WERI-Rb-1 (cell line): Measurements from ENCODE around the gene UACA.

Experiments used
- DNase-seq: peaks from one replicate; pipeline ENCODE4 v3.0.0-alpha.2; 2020
- H3K27ac ChIP-seq: fragments of 250-450 bp; sonication (Bioruptor Pico); 2 replicates; pipeline ENCODE4 v1.5.1; 2020; ENCODE audit warnings: mild to moderate bottlenecking, moderate library complexity
- H3K27me3 ChIP-seq: fragments of 250-450 bp; sonication (Bioruptor Pico); 2 replicates; pipeline ENCODE4 v1.5.1; 2021; ENCODE audit warnings: mild to moderate bottlenecking, low read depth, moderate library complexity; ENCODE audit not compliant: insufficient read depth, severe bottlenecking
- H3K36me3 ChIP-seq: fragments of 250-450 bp; sonication (Bioruptor Pico); 2 replicates; pipeline ENCODE4 v1.5.1; 2020; ENCODE audit warnings: mild to moderate bottlenecking, moderate library complexity
- H3K4me3 ChIP-seq: 2 replicates; pipeline ENCODE4 v1.5.1; 2011; ENCODE audit warnings: low read depth, mild to moderate bottlenecking, control low read depth, low read length
- H3K9me3 ChIP-seq: fragments of 250-450 bp; sonication (Bioruptor Pico); 2 replicates; pipeline ENCODE4 v1.5.1; 2021; ENCODE audit warnings: mild to moderate bottlenecking, moderate library complexity; ENCODE audit not compliant: severe bottlenecking
- TF ChIP-seq, protein P1 (sequence below): IDR thresholded peaks from 2 replicates; pipeline ENCODE4 v1.5.1; 2011; ENCODE audit warnings: low read depth, mild to moderate bottlenecking, control low read depth, inconsistent platforms, low read length

UACA gene

DNA sequence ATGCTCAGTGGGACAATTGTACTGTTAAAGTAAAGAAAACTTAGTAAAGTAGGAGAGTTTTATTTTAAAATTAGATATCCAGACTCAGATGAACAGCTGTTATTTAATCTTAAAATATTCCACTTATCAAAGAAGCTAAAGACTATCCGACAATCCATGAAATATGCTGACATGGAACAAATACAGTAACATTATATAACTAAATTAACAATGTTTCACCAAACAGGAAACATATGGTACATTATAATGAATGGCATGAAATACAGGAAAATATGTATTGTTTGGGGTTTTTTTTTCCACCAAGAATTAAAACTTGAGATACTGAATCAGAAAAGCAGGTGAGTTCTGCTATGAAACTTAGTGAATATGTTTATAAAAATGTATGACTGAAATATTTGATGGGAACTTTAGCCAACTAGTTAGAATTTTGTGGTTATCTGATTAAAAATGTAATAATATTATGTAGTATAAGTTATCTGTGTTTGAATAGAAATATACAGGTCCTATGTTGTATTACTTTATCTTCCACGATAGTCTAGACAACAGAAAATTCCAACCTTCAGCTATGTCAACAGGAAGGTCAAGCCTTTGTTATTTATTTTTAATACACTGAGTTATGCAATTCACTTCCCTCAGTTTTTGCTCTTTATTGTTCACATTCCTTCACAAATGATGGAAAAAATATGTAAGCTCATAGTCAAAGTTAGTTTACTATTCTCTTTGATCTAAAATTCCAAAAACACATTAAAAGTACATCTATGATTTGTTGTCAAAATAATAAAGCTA lies 72.7 kb downstream of the UACA start:
- H3K9me3 ChIP-seq: no peaks in the 10 kb centered on the region
- TF ChIP-seq, protein P1, sequence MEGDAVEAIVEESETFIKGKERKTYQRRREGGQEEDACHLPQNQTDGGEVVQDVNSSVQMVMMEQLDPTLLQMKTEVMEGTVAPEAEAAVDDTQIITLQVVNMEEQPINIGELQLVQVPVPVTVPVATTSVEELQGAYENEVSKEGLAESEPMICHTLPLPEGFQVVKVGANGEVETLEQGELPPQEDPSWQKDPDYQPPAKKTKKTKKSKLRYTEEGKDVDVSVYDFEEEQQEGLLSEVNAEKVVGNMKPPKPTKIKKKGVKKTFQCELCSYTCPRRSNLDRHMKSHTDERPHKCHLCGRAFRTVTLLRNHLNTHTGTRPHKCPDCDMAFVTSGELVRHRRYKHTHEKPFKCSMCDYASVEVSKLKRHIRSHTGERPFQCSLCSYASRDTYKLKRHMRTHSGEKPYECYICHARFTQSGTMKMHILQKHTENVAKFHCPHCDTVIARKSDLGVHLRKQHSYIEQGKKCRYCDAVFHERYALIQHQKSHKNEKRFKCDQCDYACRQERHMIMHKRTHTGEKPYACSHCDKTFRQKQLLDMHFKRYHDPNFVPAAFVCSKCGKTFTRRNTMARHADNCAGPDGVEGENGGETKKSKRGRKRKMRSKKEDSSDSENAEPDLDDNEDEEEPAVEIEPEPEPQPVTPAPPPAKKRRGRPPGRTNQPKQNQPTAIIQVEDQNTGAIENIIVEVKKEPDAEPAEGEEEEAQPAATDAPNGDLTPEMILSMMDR: no peak
- no peak overlapping the region for H3K27ac ChIP-seq
- DNase-seq: no peak
- H3K36me3 ChIP-seq: no peaks in the 10 kb centered on the region
- H3K4me3 ChIP-seq: no peak overlapping the region
- H3K27me3 ChIP-seq: no peaks in the 10 kb centered on the region

GRCh38 chr15:70690021-70690420 lies 73.3 kb downstream of the UACA start:
- TF ChIP-seq, protein P1: no peak
- Histone ChIP-seq H3K9me3 (no peaks in the 10 kb centered on the region), H3K27ac (no peak overlapping the region), H3K36me3 (no peaks in the 10 kb centered on the region), H3K27me3 (no peaks in the 10 kb centered on the region), H3K4me3 (no peak overlapping the region)
- DNase-seq: no peak

- no peaks in the 10 kb centered on the region for H3K9me3 ChIP-seq
- DNase-seq: no peak
- no peak overlapping the region for H3K4me3 ChIP-seq
- H3K27ac ChIP-seq: no peak overlapping the region
- TF ChIP-seq, protein P1: no peak
- H3K27me3 ChIP-seq: no peaks in the 10 kb centered on the region
- H3K36me3 ChIP-seq: no peaks in the 10 kb centered on the region
Measured at GRCh38 chr15:70687482-70687881, 75.9 kb downstream of the UACA start.

DNA sequence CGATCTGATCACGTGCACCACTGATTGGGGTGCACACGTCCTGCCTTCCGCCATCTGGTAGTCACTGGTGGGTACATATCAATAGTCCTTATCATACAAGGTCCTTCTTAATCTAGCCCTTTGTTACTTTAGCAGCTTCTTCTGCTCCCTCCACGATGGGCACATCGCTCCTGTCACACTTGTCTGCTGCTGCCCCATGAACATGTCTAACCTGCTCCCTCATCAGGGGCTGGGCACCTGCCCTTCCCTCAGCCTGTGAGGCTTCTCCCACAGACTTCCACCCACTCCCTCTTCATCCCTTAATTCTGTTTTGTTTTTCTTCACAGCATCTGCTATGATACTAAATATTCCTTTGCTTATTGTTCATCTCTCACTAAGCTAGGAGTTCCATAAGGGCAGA lies 82.5 kb downstream of the UACA start:
- Histone ChIP-seq H3K4me3 (no peak overlapping the region), H3K27ac (no peak overlapping the region), H3K27me3 (no peaks in the 10 kb centered on the region), H3K9me3 (no peaks in the 10 kb centered on the region), H3K36me3 (no peaks in the 10 kb centered on the region)
- TF ChIP-seq, protein P1: no peak
- DNase-seq: no peak

DNA sequence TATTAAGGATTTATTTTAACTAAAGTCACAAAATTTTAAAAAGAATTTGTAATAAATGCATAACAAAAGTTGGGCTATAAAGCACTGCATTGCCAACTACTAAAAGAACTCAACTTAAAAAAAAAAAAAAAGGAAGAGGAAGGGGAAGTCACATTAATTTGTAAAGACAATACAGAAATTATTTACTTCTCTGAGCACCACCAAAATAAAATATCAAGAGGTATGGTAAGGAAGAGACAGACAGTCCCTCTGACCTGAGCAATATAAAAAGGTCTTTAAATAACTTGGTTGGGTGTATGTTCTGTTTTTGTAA lies 83.5 kb downstream of the UACA start:
- Histone ChIP-seq H3K27ac (no peak overlapping the region), H3K27me3 (no peaks in the 10 kb centered on the region), H3K9me3 (no peaks in the 10 kb centered on the region), H3K4me3 (no peak overlapping the region), H3K36me3 (no peaks in the 10 kb centered on the region)
- TF ChIP-seq, protein P1: no peak
- DNase-seq: no peak

GRCh38 chr15:70672081-70672480 lies 91.3 kb downstream of the UACA start:
- H3K4me3 ChIP-seq: no peak overlapping the region
- no peaks in the 10 kb centered on the region for H3K36me3 ChIP-seq
- DNase-seq: no peak
- TF ChIP-seq, protein P1: no peak
- H3K9me3 ChIP-seq: no peaks in the 10 kb centered on the region
- H3K27me3 ChIP-seq: no peaks in the 10 kb centered on the region
- no peak overlapping the region for H3K27ac ChIP-seq
